Type B pancreatic cell (in vitro differentiated cells): ENCODE data around the gene DUSP28. TPM values are rescaled to one million over a fixed set of nuclear protein-coding genes. Genes with fewer than 3 reads are reported as not detected.
"Not testable (repeated sequence)": the region's sequence is repeated elsewhere in the genome, so short reads cannot be mapped to it uniquely, and the experiment has no call there.

Source experiments
- DNase-seq: peaks from one replicate; pipeline ENCODE4 v3.0.0; 2021; ENCODE audit warnings: mixed read lengths; ENCODE audit not compliant: unreplicated experiment; ENCODE audit errors: extremely low spot score
- H3K27ac Mint-ChIP-seq: 2 replicates; pipeline ENCODE4 v1.8.0; 2021; ENCODE audit warnings: mild to moderate bottlenecking, mixed read lengths
- H3K27me3 Mint-ChIP-seq: 2 replicates; pipeline ENCODE4 v1.8.0; 2021; ENCODE audit warnings: mixed read lengths
- H3K36me3 Mint-ChIP-seq: 2 replicates; pipeline ENCODE4 v1.8.0; 2021; ENCODE audit warnings: mixed read lengths
- H3K4me1 Mint-ChIP-seq: one replicate; pipeline ENCODE4 v1.8.0; 2021; ENCODE audit warnings: mixed read lengths; ENCODE audit not compliant: unreplicated experiment
- H3K4me3 Mint-ChIP-seq: 2 replicates; pipeline ENCODE4 v1.8.0; 2021; ENCODE audit warnings: mild to moderate bottlenecking, mixed read lengths
- H3K9me3 Mint-ChIP-seq: 2 replicates; pipeline ENCODE4 v1.8.0; 2021; ENCODE audit warnings: mixed read lengths
- CTCF ChIP-seq: fragments of 200-600 bp; sonication (generic); conservative IDR thresholded peaks from 2 replicates; pipeline ENCODE4 v1.5.0; 2021; ENCODE audit warnings: antibody characterized with exemption, mild to moderate bottlenecking
- total RNA-seq: library from RNA; stranded (reverse); gene quantifications from 2 replicates; pipeline ENCODE4 v1.2.1, GENCODE V29; 2021; ENCODE audit warnings: low replicate concordance

The DUSP28 gene
- total RNA-seq, 1 donor from 2014 or later = 4.3 TPM

- Mint-ChIP-seq H3K4me1 (no peaks in the 10 kb centered on the region), H3K36me3 (peaks cover 57% of the 10 kb centered on the region), H3K9me3 (peaks cover 24% of the 10 kb centered on the region), H3K27ac (no peak overlapping the region), H3K4me3 (no peak overlapping the region), H3K27me3 (no peaks in the 10 kb centered on the region)
- peak; percentile 53 for DNase-seq
- TF ChIP-seq CTCF = no peak
These were observed 30.7 kb upstream of the DUSP28 start for GRCh38 chr2:240529344-240529999.

GRCh38 chr2:240530181-240530580 is 30.0 kb upstream of the DUSP28 start:
- H3K4me3 Mint-ChIP-seq = no peak overlapping the region
- no peak overlapping the region for H3K27ac Mint-ChIP-seq
- DNase-seq = peak; percentile 43
- H3K4me1 Mint-ChIP-seq = no peaks in the 10 kb centered on the region
- TF ChIP-seq CTCF = no peak
- H3K27me3 Mint-ChIP-seq = no peaks in the 10 kb centered on the region
- H3K36me3 Mint-ChIP-seq = peaks cover 53% of the 10 kb centered on the region
- H3K9me3 Mint-ChIP-seq = peaks cover 24% of the 10 kb centered on the region

- peaks cover 53% of the 10 kb centered on the region for H3K36me3 Mint-ChIP-seq
- DNase-seq = no peak
- no peaks in the 10 kb centered on the region for H3K27me3 Mint-ChIP-seq
- TF ChIP-seq CTCF = no peak
- no peak overlapping the region for H3K4me3 Mint-ChIP-seq
- no peaks in the 10 kb centered on the region for H3K4me1 Mint-ChIP-seq
- H3K27ac Mint-ChIP-seq = no peak overlapping the region
- H3K9me3 Mint-ChIP-seq = peaks cover 24% of the 10 kb centered on the region
These were observed 29.1 kb upstream of the DUSP28 start for GRCh38 chr2:240531038-240531437.

DNA sequence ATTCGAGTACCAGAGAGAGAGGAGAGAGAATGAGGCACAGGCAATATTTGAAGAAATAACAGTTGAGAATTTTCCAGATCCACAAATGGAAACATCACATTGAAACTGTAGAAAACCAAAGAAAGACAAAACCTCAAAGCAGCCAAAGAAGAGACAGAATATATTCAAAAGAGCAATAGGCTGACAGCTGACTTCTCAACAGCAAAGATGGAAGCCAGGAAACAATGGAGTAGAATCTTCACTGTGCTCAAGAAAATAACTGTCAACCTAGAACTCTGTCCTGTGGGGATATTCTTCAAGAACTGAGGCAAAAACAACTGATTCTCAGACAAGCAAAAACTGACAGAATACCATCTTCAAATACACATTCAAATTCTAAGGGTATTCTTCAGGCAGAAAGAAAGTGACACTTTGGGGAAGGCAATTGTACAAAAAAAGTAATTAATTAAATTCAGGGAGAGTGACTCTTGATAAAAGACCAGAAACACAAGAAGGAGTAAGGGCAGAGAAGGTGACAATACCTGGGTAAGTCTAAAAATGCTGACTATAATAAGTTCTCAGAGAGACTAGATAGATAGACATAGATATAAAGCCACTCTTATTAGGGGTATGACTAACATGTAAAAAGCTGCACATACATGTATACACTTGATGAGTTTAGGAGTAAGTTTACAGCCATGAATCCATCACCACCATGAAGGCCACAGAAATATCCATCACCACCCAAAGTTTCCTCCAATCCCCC is 28.0 kb upstream of the DUSP28 start:
- Mint-ChIP-seq H3K4me1 (no peaks in the 10 kb centered on the region), H3K9me3 (peaks cover 17% of the 10 kb centered on the region), H3K36me3 (peaks cover 48% of the 10 kb centered on the region), H3K4me3 (no peak overlapping the region), H3K27me3 (no peaks in the 10 kb centered on the region), H3K27ac (no peak overlapping the region)
- no peak for DNase-seq
- no peak for TF ChIP-seq CTCF

GRCh38 chr2:240538031-240538780 is 22.0 kb upstream of the DUSP28 start:
- no peak overlapping the region for H3K4me3 Mint-ChIP-seq
- H3K27ac Mint-ChIP-seq = no peak overlapping the region
- peaks cover 41% of the 10 kb centered on the region for H3K36me3 Mint-ChIP-seq
- H3K4me1 Mint-ChIP-seq = no peaks in the 10 kb centered on the region
- no peaks in the 10 kb centered on the region for H3K9me3 Mint-ChIP-seq
- no peak for TF ChIP-seq CTCF
- DNase-seq = peak; percentile 60
- H3K27me3 Mint-ChIP-seq = no peaks in the 10 kb centered on the region

DNA sequence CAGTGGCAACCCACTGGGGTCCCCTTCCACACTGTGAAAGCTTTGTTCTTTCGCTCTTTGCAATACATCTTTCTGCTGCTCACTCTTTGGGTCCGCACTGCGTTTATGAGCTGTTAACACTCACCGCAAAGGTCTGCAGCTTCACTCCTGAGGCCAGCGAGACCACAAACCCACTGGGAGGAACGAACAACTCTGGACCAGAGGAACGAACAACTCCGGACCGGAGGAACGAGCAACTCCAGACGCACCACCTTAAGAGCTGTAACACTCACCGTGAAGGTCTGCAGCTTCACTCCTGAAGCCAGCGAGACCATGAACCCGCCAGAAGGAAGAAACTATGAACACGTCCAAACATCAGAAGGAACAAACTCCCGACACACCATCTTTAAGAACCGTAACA is 21.1 kb upstream of the DUSP28 start:
- DNase-seq = peak; percentile 29
- H3K27me3 Mint-ChIP-seq, H3K4me1 Mint-ChIP-seq, H3K9me3 Mint-ChIP-seq, H3K4me3 Mint-ChIP-seq, H3K27ac Mint-ChIP-seq: not testable (repeated sequence)
- H3K36me3 Mint-ChIP-seq = peaks cover 42% of the 10 kb centered on the region
